Activated effector memory CD4-positive, alpha-beta T cell treated with anti-CD3 and anti-CD28 coated beads, Interleukin-2, amount 50 U/mL, for 16 hours (primary cell): ENCODE measurements around the gene TRAPPC2L.
"Not testable (repeated sequence)": the region's sequence is repeated elsewhere in the genome, so short reads cannot be mapped to it uniquely, and the experiment has no call there.

Experiments used
- DNase-seq: peaks from one replicate; pipeline ENCODE4 v3.0.0-alpha.2; 2020

TRAPPC2L gene

GRCh38 chr16:88878967-88879787, 22.2 kb downstream of the TRAPPC2L start:
- DNase-seq: no peak

GRCh38 chr16:88879788-88880055, 22.8 kb downstream of the TRAPPC2L start:
- DNase-seq: no peak

GRCh38 chr16:88880226-88881006, 23.5 kb downstream of the TRAPPC2L start:
- no peak for DNase-seq

GRCh38 chr16:88881007-88881615, 24.2 kb downstream of the TRAPPC2L start:
- DNase-seq: no peak

GRCh38 chr16:88881675-88882357, 24.9 kb downstream of the TRAPPC2L start:
- no peak for DNase-seq

GRCh38 chr16:88882358-88883030, 25.6 kb downstream of the TRAPPC2L start:
- peak; percentile 67 for DNase-seq

GRCh38 chr16:88883117-88883895, 26.4 kb downstream of the TRAPPC2L start:
- no peak for DNase-seq

GRCh38 chr16:88883946-88884345, 27.0 kb downstream of the TRAPPC2L start:
- DNase-seq: no peak

GRCh38 chr16:88884569-88885271, 27.8 kb downstream of the TRAPPC2L start:
- no peak for DNase-seq

- no peak for DNase-seq
These were observed 28.9 kb downstream of the TRAPPC2L start for GRCh38 chr16:88885693-88886280.

GRCh38 chr16:88886420-88886844, 29.5 kb downstream of the TRAPPC2L start:
- no peak for DNase-seq

GRCh38 chr16:88886845-88887521, 30.1 kb downstream of the TRAPPC2L start:
- no peak for DNase-seq

GRCh38 chr16:88888057-88888456, 31.1 kb downstream of the TRAPPC2L start:
- DNase-seq: no peak

- DNase-seq: no peak
These were observed 31.8 kb downstream of the TRAPPC2L start for GRCh38 chr16:88888461-88889387.

GRCh38 chr16:88889702-88890352, 32.9 kb downstream of the TRAPPC2L start:
- not testable (repeated sequence) for DNase-seq

GRCh38 chr16:88891083-88891482, 34.2 kb downstream of the TRAPPC2L start:
- no peak for DNase-seq

GRCh38 chr16:88892065-88892464, 35.1 kb downstream of the TRAPPC2L start:
- no peak for DNase-seq
